Panc1 (cell line): ENCODE results near the gene TMEM62. TPM values are rescaled to one million over a fixed set of nuclear protein-coding genes. Genes with fewer than 3 reads are reported as not detected.
"Not testable (repeated sequence)": the region's sequence is repeated elsewhere in the genome, so short reads cannot be mapped to it uniquely, and the experiment has no call there.

Experiments used
- ATAC-seq: fragments of 200-7000 bp; cut with Tn5 transposase; 2 replicates; pipeline ENCODE4 v1.9.1; 2020; ENCODE audit warnings: mild to moderate bottlenecking, moderate library complexity
- BruUV-seq: library from RNA; stranded (reverse); fragments of 400-500 nt; replicated peaks from 2 replicates; lab custom pipeline; 2021; lab: Mats Ljungman, UMichigan
- CTCF ChIA-PET: fragments of 300-600 bp; sonication (Branson Sonifier 250); formaldehyde crosslinking; loops from one replicate; lab custom pipeline; 2022; ENCODE audit warnings: antibody characterized with exemption; lab: Charles Lee
- POLR2A ChIA-PET: fragments of 300-600 bp; sonication (Branson Sonifier 250); formaldehyde crosslinking; loops from one replicate; lab custom pipeline; 2022; ENCODE audit warnings: antibody characterized with exemption; lab: Charles Lee
- DNase-seq: peaks from one replicate; pipeline ENCODE4 v3.0.0-alpha.2; 2010; ENCODE audit warnings: low read depth, low spot score
- H3K27ac ChIP-seq: 2 replicates; pipeline ENCODE4 v1.5.1; 2011; ENCODE audit warnings: mild to moderate bottlenecking, low read length, inconsistent platforms
- H3K27me3 ChIP-seq: fragments of 200-500 bp; sonication (Bioruptor generic); 2 replicates; pipeline ENCODE4 v1.6.0; 2014; ENCODE audit warnings: low read length, inconsistent platforms; ENCODE audit not compliant: control insufficient read depth, insufficient read depth
- H3K36me3 ChIP-seq: fragments of 200-500 bp; sonication (Bioruptor generic); 2 replicates; pipeline ENCODE4 v1.5.1; 2014; ENCODE audit warnings: inconsistent platforms, mild to moderate bottlenecking, low read length, moderate library complexity; ENCODE audit not compliant: control insufficient read depth, insufficient read depth
- H3K4me1 ChIP-seq: 2 replicates; pipeline ENCODE4 v1.5.1; 2011; ENCODE audit warnings: inconsistent platforms, mild to moderate bottlenecking, low read length, moderate library complexity; ENCODE audit not compliant: control insufficient read depth, insufficient read depth
- H3K4me3 ChIP-seq, 2 experiments: 2 replicates each; pipeline ENCODE4 v1.5.1; 2011 to 2012; ENCODE audit warnings: low read depth in 2 of 2, low read length in 2 of 2, mild to moderate bottlenecking in 2 of 2, inconsistent platforms in 1 of 2, moderate library complexity in 1 of 2
- H3K9me3 ChIP-seq: fragments of 200-500 bp; sonication (Bioruptor generic); 2 replicates; pipeline ENCODE4 v1.5.1; 2014; ENCODE audit warnings: low read depth, mild to moderate bottlenecking, inconsistent platforms, low read length, moderate library complexity; ENCODE audit not compliant: control insufficient read depth, insufficient read depth
- CTCF ChIP-seq: fragments of 450-650 bp; IDR thresholded peaks from 2 replicates; pipeline ENCODE4 v1.5.1; 2017; ENCODE audit warnings: mild to moderate bottlenecking
- POLR2AphosphoS5 ChIP-seq: IDR thresholded peaks from 2 replicates; pipeline ENCODE4 v1.6.1; 2012; ENCODE audit warnings: mild to moderate bottlenecking, low read depth, low read length, moderate library complexity
- SIN3A ChIP-seq: IDR thresholded peaks from 2 replicates; pipeline ENCODE4 v1.6.1; 2012; ENCODE audit warnings: low read depth, mild to moderate bottlenecking, low read length, moderate library complexity, borderline replicate concordance; ENCODE audit not compliant: insufficient read depth
- TCF7L2 ChIP-seq: IDR thresholded peaks from 2 replicates; pipeline ENCODE4 v1.6.1; 2011; ENCODE audit warnings: mild to moderate bottlenecking, low read depth, low read length, inconsistent platforms
- in situ Hi-C: cut with HindIII; loops from 2 replicates; pipeline ENCODE4 v1.10.0; 2016; ENCODE audit warnings: low sequenced_read_pairs, low pct_unique_long_range_greater_than_20kb
- intact Hi-C: fragments of 100-400 bp; cut with micrococcal nuclease; formaldehyde crosslinking; loops from one replicate; pipeline ENCODE4 v1.10.0; 2022; ENCODE audit not compliant: unreplicated experiment
- total RNA-seq: library from RNA; stranded (reverse); gene quantifications from one replicate; pipeline ENCODE4 v1.2.1, GENCODE V29; 2021; ENCODE audit not compliant: unreplicated experiment
- TF ChIP-seq, protein P1 (sequence below), 2 experiments: IDR thresholded peaks; 2 replicates each; pipeline ENCODE4 v1.6.1; 2011 to 2012; ENCODE audit warnings: low read depth in 2 of 2, control low read depth in 1 of 2, low read length in 1 of 2, mild to moderate bottlenecking in 1 of 2, moderate library complexity in 1 of 2; ENCODE audit not compliant: insufficient read depth in 1 of 2

The TMEM62 gene
- total RNA-seq, 1 experiment from 2014 or later = 20.4 TPM

- H3K9me3 ChIP-seq = no peaks in the 10 kb centered on the region
- BruUV-seq = no TSS peak
- ATAC-seq = no peak
Measured at GRCh38 chr15:43127752-43128151, 5.6 kb upstream of the TMEM62 start.

GRCh38 chr15:43128174-43128979 lies 5.0 kb upstream of the TMEM62 start:
- DNase-seq, intact Hi-C loops, in situ Hi-C loops, H3K27me3 ChIP-seq, H3K27ac ChIP-seq, H3K9me3 ChIP-seq, H3K4me1 ChIP-seq, ATAC-seq, H3K4me3 ChIP-seq, BruUV-seq, POLR2A ChIA-PET, H3K36me3 ChIP-seq, CTCF ChIA-PET: not testable (repeated sequence)

More at GRCh38 chr15:43127752-43128151, 5.6 kb upstream of the TMEM62 start:
- TF ChIP-seq SIN3A (no peak), CTCF (no peak), TCF7L2 (no peak), POLR2AphosphoS5 (no peak)
- TF ChIP-seq, protein P1, sequence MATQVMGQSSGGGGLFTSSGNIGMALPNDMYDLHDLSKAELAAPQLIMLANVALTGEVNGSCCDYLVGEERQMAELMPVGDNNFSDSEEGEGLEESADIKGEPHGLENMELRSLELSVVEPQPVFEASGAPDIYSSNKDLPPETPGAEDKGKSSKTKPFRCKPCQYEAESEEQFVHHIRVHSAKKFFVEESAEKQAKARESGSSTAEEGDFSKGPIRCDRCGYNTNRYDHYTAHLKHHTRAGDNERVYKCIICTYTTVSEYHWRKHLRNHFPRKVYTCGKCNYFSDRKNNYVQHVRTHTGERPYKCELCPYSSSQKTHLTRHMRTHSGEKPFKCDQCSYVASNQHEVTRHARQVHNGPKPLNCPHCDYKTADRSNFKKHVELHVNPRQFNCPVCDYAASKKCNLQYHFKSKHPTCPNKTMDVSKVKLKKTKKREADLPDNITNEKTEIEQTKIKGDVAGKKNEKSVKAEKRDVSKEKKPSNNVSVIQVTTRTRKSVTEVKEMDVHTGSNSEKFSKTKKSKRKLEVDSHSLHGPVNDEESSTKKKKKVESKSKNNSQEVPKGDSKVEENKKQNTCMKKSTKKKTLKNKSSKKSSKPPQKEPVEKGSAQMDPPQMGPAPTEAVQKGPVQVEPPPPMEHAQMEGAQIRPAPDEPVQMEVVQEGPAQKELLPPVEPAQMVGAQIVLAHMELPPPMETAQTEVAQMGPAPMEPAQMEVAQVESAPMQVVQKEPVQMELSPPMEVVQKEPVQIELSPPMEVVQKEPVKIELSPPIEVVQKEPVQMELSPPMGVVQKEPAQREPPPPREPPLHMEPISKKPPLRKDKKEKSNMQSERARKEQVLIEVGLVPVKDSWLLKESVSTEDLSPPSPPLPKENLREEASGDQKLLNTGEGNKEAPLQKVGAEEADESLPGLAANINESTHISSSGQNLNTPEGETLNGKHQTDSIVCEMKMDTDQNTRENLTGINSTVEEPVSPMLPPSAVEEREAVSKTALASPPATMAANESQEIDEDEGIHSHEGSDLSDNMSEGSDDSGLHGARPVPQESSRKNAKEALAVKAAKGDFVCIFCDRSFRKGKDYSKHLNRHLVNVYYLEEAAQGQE (IDR thresholded peaks at IDR 0.05; ENCODE audit: insufficient read depth in 1 of 2, low read depth in 2 of 2, low read length in 1 of 2) = no peak
- intact Hi-C loops = no loop called here
- Histone ChIP-seq H3K27ac (no peak overlapping the region), H3K4me3 (no peak overlapping the region), H3K27me3 (no peaks in the 10 kb centered on the region), H3K36me3 (no peaks in the 10 kb centered on the region), H3K4me1 (no peaks in the 10 kb centered on the region; the same call in 1 of the 2 replicates)
- in situ Hi-C loops = no loop called here
- DNase-seq = no peak
- ChIA-PET POLR2A (no interaction called here), CTCF (no interaction called here)

GRCh38 chr15:43128980-43129335 lies 4.4 kb upstream of the TMEM62 start:
- no peak for DNase-seq
- CTCF ChIA-PET = no interaction called here
- intact Hi-C loops = no loop called here

More at GRCh38 chr15:43128980-43129335, 4.4 kb upstream of the TMEM62 start:
- Histone ChIP-seq H3K4me3 (no peak overlapping the region), H3K36me3 (no peaks in the 10 kb centered on the region), H3K9me3 (no peaks in the 10 kb centered on the region), H3K27ac (no peak overlapping the region), H3K27me3 (no peaks in the 10 kb centered on the region), H3K4me1 (no peaks in the 10 kb centered on the region; the same call in 1 of the 2 replicates)
- TF ChIP-seq, protein P1 (IDR thresholded peaks at IDR 0.05; ENCODE audit: insufficient read depth in 1 of 2, low read depth in 2 of 2, low read length in 1 of 2) = no peak
- TF ChIP-seq SIN3A (no peak), POLR2AphosphoS5 (no peak), CTCF (no peak), TCF7L2 (no peak)
- POLR2A ChIA-PET = no interaction called here
- no peak for ATAC-seq
- no TSS peak for BruUV-seq
- in situ Hi-C loops = no loop called here
